Peyer's patch (tissue), 4 donors: ENCODE data around the gene CFD.

Experiments
- POLR2A ChIP-seq, 2 donors: fragments of 450-650 bp; IDR thresholded peaks; one replicate each; pipeline ENCODE4 v1.5.1; 2017; ENCODE audit warnings: antibody characterized with exemption in 2 of 2, mild to moderate bottlenecking in 2 of 2, moderate library complexity in 2 of 2
- TF ChIP-seq, protein P1 (sequence below), 6 experiments: fragments of 450-650 bp in 4 of 6; fragments of 200-600 bp in 2 of 6; sonication (generic) in 1 of 6; IDR thresholded peaks; one replicate each; pipeline ENCODE4 v1.5.1; 2017 to 2019; ENCODE audit warnings: antibody characterized with exemption in 6 of 6, mild to moderate bottlenecking in 3 of 6, moderate library complexity in 1 of 6

DNA sequence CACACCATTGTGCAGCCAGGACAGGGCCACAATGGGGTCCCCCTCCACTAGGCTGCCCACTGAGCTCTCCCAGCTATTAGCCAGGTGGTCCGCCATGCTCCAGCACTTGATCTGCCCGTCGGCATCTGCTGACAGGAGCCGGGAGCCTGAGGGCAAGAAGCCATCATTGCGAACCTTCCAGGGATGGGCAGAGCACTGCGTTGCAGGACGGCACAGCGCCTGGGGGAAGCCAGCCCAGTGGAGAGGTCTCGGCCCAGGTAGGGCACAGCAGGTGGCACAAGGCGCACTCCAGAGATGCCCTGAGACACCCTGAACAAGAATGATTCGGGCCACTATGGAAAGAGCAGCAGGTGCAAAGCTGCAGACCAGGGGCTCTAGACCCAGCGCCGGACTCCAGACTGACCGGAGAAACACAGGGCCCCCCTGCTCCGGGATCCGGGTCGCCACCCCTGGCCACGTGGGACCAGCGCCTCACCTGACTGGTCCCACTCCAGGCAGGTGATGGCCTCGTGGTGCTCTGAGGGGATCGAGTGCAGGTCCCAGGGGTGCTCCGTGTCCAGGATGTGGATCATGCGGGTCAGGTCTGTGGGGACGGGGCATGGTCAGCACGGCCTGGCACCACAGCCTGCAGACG is 30.3 kb downstream of the CFD start:
- TF ChIP-seq, protein P1, sequence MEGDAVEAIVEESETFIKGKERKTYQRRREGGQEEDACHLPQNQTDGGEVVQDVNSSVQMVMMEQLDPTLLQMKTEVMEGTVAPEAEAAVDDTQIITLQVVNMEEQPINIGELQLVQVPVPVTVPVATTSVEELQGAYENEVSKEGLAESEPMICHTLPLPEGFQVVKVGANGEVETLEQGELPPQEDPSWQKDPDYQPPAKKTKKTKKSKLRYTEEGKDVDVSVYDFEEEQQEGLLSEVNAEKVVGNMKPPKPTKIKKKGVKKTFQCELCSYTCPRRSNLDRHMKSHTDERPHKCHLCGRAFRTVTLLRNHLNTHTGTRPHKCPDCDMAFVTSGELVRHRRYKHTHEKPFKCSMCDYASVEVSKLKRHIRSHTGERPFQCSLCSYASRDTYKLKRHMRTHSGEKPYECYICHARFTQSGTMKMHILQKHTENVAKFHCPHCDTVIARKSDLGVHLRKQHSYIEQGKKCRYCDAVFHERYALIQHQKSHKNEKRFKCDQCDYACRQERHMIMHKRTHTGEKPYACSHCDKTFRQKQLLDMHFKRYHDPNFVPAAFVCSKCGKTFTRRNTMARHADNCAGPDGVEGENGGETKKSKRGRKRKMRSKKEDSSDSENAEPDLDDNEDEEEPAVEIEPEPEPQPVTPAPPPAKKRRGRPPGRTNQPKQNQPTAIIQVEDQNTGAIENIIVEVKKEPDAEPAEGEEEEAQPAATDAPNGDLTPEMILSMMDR (IDR thresholded peaks at IDR 0.05) = no peak
- TF ChIP-seq POLR2A (IDR thresholded peaks at IDR 0.05) = no peak
